ENCODE data around the gene TEK. TPM values are rescaled to one million over a fixed set of nuclear protein-coding genes. Genes with fewer than 3 reads are reported as not detected.

TEK gene
- total RNA-seq, 2 experiments from 2014 or later: not detected

DNA sequence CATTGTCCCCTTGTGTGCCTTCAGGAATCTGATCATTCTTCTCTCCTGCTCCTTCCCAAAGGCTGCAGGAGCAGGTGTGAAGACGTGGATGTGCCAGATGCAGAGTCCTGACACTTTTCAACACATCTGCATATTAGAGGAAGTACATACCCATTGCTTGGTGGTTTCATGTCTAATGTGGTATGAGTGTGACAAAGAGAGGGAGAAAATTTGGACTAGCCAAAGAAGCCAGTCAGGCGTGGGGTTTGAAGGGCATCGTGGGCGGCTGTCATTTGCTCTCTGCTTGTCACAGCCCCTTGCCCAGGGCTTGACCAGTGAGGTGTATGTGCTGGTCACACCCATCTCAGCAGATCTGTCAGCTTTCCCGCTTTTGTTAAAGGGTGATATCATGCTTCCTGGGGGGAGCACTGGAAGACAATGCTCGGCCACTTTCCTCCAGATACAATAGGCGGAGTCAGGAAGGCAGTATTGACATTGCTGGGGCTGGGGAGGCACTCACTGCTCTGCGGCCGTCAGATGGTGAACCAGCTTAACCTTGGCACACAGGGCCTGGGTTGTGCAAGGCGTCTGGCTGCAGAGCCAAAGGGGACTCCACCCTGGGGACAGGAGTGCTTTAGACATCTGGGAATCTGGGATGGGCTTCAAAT, 8.6 kb downstream of the TEK start:
- CTCF ChIA-PET: no interaction called here

GRCh38 chr9:27118916-27119315, 9.9 kb downstream of the TEK start:
- ChIA-PET POLR2A (no interaction called here), CTCF (no interaction called here)

More for the DNA sequence above, 8.6 kb downstream of the TEK start:
- POLR2A ChIA-PET: no interaction called here

- ChIA-PET POLR2A (no interaction called here), CTCF (no interaction called here)
Measured at GRCh38 chr9:27124151-27124550, 15.1 kb downstream of the TEK start.

GRCh38 chr9:27125030-27125429, 16.0 kb downstream of the TEK start:
- ChIA-PET CTCF (no interaction called here), POLR2A (no interaction called here)

DNA sequence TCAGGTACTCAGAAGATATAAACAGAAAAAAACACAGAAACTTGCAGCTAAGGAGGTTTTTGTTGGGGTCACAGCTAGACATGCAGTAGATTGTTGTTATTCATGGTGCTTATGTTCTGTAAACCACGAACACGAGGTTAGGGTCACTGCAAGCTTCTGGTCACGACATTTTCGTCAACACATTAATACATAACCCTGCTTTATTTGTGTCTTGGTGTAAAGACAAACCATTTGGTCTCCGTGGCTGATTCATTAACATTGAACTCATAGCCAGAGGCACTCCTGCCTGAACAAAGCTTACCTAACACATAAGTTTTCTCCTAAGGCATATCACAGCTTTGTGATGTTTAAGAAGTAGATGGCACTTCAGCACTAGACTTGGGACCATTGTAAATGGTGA, 16.9 kb downstream of the TEK start:
- CTCF ChIA-PET: no interaction called here
- POLR2A ChIA-PET: no interaction called here

DNA sequence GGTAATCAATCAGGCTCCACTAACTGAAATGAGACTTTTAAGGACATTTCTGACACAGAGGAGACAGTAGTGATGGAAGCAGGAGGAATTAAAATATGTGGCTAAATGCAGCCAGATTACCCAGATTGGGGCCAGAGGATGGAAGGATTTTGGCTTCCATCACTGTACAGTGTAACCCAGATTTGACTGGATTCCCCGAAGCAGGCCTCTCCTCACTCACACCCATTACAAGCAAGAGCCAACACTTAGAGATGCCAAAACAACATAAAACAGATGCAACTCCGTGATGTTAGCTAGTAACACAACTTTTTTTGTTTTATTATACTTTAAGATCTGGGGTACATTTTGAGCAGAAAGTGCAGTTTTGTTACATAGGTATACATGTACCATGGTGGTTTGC, 17.6 kb downstream of the TEK start:
- CTCF ChIA-PET: no interaction called here
- POLR2A ChIA-PET: no interaction called here

DNA sequence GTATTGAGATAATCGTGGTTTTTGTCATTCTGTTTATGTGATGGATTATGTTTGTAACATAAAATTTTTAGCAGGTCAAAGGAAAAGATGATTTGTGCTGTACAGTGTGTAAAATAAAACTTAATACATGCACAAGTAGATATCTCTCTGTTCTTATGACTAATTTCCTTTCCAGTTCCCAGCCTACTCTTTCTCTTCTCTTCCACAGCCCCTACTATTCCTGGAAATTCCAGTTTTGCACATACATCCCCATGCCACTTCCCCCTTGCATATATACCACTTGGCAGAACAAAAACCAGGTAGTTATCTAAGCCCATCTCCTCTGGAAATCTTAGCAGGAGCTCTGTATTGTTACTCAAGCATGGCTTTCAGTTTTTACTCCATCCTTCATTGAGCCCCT, 20.2 kb downstream of the TEK start:
- ChIA-PET CTCF (interaction anchor here (0.6 kb wide), 1 partner anchor 186 kb away, joined by 3 read pairs; no protein-coding TSS in a partner anchor), POLR2A (no interaction called here)

DNA sequence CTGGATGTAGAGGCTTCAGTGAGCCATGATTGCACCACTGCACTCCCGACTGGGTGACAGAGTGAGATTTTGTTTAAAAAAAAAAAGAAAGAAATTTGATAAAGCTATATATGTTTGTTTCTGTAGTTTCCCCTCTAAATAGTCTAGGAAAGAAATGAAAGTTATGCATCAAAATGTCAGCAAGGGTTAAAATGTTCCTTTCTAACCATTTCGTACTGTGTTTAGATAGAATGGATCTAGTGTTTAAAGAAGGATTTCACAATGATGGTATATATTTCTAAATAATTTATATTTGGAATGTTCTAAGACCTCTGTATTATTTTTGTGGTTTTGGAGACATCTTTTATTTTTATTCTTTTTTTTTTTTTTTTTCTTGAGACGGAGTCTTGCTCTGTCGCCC, 22.7 kb downstream of the TEK start:
- ChIA-PET POLR2A (no interaction called here), CTCF (interaction anchor here (0.7 kb wide), 1 partner anchor 27 kb away, joined by 3 read pairs; no protein-coding TSS in a partner anchor)

- ChIA-PET POLR2A (no interaction called here), CTCF (no interaction called here)
Measured at GRCh38 chr9:27133817-27134216, 24.8 kb downstream of the TEK start.

DNA sequence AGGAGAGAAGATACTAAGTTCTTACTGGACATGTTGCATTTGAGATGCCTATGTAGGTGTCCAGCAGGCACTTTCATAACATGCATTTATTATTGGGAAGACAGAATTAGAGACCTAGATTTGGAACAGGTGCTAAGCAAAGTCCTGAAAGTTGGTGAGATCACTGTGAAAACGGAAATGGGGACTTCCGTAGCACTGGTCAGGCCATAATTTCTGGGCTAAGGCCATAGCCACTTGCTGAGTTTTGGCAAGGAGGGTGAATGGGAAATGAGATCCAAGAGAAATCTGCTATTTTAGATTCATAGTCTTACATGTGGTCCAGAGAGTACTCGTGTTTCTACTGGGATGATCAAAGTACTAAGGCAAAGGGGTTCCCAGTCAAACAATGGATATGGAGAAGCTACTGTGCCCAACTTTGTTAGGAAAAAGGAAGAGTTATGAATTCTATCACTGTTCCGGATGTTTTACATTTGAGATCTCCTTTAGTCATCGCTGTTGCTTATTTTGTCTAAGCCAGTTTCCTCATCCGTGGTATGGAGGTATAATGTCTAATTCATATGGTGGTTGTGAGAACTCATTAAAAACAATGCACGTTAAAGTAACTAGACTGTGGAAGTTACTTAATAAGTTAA, 33.4 kb downstream of the TEK start:
- ChIA-PET CTCF (no interaction called here), POLR2A (no interaction called here)

DNA sequence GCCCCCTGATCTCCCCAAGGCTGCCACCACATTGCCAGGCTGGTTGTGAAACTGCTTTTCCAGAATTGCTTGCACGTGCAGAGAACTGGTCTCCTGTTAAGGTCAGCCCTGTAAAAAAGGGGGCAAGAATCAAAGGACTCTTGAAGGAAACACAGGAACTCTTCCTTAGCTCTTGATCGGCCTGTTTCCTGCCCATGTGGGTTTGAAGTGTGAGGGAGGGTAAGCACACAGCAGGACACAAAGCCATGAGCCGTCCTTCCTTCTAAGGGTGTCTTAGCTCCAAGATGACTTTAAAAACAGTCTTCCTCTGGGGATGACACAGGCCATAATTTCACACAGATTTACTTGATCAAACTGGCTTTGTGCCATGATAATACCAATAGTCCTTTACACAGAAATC, 36.1 kb downstream of the TEK start:
- CTCF ChIA-PET: no interaction called here
- POLR2A ChIA-PET: interaction anchor here (0.7 kb wide), 1 partner anchor 815 kb away, joined by 3 read pairs; no protein-coding TSS in a partner anchor

GRCh38 chr9:27149651-27150050, 40.6 kb downstream of the TEK start:
- CTCF ChIA-PET: no interaction called here
- POLR2A ChIA-PET: no interaction called here

DNA sequence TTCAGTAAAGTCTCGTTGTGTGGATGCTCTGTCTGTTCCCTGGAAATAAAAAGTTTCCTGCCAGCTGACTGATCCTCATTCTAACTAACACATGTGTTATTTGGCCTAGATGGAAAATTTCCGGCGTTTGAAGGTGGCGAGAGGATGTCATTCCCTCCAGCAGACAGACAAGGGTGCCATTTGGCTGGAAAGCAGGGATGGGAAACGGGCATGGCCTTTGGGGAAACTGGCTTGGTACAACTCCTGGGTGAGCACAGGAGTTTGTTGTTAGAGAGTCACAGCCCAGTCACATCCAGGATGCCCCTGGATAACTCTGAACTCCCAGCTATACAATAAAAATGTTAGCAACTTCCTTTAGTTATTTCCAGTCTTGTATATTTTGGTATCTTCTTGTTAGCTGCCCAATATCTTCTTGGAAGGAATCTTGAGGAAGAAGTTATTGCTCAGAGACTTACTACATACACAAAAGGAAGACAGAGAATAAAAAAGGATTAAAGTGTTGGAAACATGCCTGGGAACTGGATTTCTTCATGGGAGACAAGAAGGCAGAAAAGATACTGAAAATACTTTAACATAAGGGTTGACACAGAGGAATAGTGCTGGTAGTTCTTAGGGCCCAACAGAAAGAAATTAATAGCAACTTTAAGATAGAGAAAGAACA, 41.9 kb downstream of the TEK start:
- CTCF ChIA-PET: no interaction called here
- POLR2A ChIA-PET: no interaction called here

GRCh38 chr9:27151693-27152404, 42.8 kb downstream of the TEK start:
- ChIA-PET POLR2A (no interaction called here), CTCF (no interaction called here)

- POLR2A ChIA-PET: no interaction called here
- CTCF ChIA-PET: no interaction called here
Measured at GRCh38 chr9:27152405-27152718, 43.3 kb downstream of the TEK start.

- CTCF ChIA-PET: no interaction called here
Measured at GRCh38 chr9:27154908-27155307, 45.9 kb downstream of the TEK start.

GRCh38 chr9:27157097-27157496, 48.1 kb downstream of the TEK start:
- POLR2A ChIA-PET: no interaction called here
- CTCF ChIA-PET: no interaction called here

More at GRCh38 chr9:27154908-27155307, 45.9 kb downstream of the TEK start:
- POLR2A ChIA-PET: no interaction called here

DNA sequence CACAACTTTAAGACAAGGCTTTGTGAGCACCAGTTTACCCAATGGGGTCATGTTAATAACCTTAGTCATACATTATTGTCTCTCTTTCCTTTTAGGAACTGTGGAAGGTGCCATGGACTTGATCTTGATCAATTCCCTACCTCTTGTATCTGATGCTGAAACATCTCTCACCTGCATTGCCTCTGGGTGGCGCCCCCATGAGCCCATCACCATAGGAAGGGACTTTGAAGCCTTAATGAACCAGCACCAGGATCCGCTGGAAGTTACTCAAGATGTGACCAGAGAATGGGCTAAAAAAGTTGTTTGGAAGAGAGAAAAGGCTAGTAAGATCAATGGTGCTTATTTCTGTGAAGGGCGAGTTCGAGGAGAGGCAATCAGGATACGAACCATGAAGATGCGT, 48.7 kb downstream of the TEK start:
- POLR2A ChIA-PET: no interaction called here
- CTCF ChIA-PET: no interaction called here

DNA sequence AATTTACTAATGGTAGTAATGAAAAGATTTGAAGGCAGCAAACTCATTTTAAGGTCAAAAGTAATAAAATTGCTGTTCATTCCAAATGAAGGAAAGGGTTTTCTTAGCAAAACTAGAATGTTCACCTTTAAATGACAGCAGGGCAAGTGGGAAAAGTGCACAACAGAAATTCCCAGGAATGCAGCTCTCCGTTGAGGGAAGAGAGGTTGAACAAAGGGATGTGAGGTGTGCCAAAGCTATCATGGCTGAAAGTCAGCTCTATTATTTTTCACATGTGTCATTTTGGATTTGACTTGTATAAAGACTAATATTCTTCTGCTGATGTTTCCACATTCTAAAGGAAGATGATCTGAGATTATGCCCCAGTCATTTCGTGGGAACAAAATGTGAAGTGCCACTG, 51.6 kb downstream of the TEK start:
- CTCF ChIA-PET: no interaction called here
- POLR2A ChIA-PET: no interaction called here

DNA sequence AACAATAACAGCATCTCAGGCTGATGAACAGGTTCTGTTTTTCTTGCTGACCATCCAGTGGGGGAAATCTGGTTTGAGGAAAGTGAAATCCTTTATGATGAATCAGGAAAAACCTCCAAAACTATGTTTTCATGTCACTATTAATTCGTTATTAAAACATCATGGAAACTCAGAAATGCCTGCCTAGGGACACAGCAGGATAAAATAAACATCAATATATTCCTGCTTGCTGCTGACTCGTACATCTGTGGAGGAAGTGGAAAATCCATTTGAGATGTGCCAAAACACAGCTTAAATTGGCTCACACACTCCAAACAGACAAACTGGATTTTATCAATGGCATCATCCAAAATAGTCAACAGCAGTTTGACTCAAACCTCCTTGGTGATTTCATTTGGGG, 53.0 kb downstream of the TEK start:
- POLR2A ChIA-PET: no interaction called here
- CTCF ChIA-PET: no interaction called here

GRCh38 chr9:27165068-27165467, 56.0 kb downstream of the TEK start:
- ChIA-PET POLR2A (no interaction called here), CTCF (no interaction called here)
